ENCODE measurements around the gene TULP4. TPM values are rescaled to one million over a fixed set of nuclear protein-coding genes. Genes with fewer than 3 reads are reported as not detected.
"Not testable (repeated sequence)": the region's sequence is repeated elsewhere in the genome, so short reads cannot be mapped to it uniquely, and the experiment has no call there.

Gene TULP4
- total RNA-seq, 2 experiments from 2014 or later: 18.4 to 18.5 TPM

- intact Hi-C loops (cut with micrococcal nuclease): no loop called here
- ChIA-PET POLR2A (no interaction called here), CTCF (interaction anchor here (1.0 to 1.8 kb wide), 2 partner anchors 51 to 247 kb away, joined by 4 read pairs; no protein-coding TSS in a partner anchor)
- H3K4me1 Mint-ChIP-seq (ENCODE audit: low read depth): no peaks in the 10 kb centered on the region
- H3K27ac Mint-ChIP-seq: no peak overlapping the region
- peaks cover 7% of the 10 kb centered on the region for H3K36me3 Mint-ChIP-seq (ENCODE audit: low read depth)
- TF ChIP-seq, protein P1, sequence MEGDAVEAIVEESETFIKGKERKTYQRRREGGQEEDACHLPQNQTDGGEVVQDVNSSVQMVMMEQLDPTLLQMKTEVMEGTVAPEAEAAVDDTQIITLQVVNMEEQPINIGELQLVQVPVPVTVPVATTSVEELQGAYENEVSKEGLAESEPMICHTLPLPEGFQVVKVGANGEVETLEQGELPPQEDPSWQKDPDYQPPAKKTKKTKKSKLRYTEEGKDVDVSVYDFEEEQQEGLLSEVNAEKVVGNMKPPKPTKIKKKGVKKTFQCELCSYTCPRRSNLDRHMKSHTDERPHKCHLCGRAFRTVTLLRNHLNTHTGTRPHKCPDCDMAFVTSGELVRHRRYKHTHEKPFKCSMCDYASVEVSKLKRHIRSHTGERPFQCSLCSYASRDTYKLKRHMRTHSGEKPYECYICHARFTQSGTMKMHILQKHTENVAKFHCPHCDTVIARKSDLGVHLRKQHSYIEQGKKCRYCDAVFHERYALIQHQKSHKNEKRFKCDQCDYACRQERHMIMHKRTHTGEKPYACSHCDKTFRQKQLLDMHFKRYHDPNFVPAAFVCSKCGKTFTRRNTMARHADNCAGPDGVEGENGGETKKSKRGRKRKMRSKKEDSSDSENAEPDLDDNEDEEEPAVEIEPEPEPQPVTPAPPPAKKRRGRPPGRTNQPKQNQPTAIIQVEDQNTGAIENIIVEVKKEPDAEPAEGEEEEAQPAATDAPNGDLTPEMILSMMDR (IDR thresholded peaks at IDR 0.05): no peak
- ATAC-seq (no peak), DNase-seq (no peak)
- H3K27me3 Mint-ChIP-seq: no peaks in the 10 kb centered on the region
- no peak overlapping the region for H3K4me3 Mint-ChIP-seq
- no peaks in the 10 kb centered on the region for H3K9me3 Mint-ChIP-seq
Observed at GRCh38 chr6:158467923-158468322, 155.7 kb downstream of the TULP4 start.

DNA sequence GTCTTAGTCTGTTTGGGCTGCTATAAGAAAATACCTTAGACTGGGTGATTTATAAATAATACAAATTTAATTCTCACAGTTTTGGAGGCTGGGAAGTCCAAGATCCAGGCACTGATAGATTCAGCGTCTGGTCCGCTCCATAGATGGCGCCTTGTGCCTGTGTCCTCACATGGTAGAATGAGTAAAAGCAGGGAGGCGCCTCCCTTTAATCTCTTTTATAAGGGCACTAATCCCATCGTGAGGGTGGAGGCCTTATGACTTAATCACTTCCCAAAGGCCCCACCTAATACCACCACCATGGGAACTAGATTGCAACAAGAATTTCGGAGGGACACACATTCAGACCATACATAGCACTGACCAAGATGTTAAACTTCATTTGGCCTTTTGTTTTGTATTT lies 156.4 kb downstream of the TULP4 start:
- POLR2A ChIA-PET: no interaction called here
- no peaks in the 10 kb centered on the region for H3K9me3 Mint-ChIP-seq
- peaks cover 3% of the 10 kb centered on the region for H3K36me3 Mint-ChIP-seq (ENCODE audit: low read depth)
- no peak for ATAC-seq
- DNase-seq: no peak
- CTCF ChIA-PET: no interaction called here
- H3K27me3 Mint-ChIP-seq: no peaks in the 10 kb centered on the region
- no peak overlapping the region for H3K4me3 Mint-ChIP-seq
- TF ChIP-seq, protein P1 (IDR thresholded peaks at IDR 0.05): no peak
- no peak overlapping the region for H3K27ac Mint-ChIP-seq
- intact Hi-C loops (cut with micrococcal nuclease): no loop called here
- no peaks in the 10 kb centered on the region for H3K4me1 Mint-ChIP-seq (ENCODE audit: low read depth)

DNA sequence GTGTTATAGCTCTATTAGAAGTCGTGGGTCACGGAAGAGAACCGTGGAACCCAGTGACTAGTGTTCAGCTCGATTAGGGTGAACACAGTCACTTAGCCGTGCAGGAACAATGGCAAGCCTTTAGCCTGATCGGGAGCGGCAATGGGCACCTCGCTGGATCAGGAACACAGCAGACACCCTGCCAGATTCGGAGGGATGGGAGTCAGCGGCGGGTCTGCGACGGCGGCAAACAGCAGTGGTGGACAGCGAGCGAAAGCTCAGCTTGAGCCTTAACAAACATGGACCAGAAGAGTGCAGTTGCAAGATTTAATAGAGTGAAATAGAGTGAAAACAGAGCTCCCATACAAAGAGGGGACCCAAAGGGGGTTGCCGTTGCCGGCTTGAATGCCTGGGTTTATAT lies 157.8 kb downstream of the TULP4 start:
- H3K4me1 Mint-ChIP-seq (ENCODE audit: low read depth); ATAC-seq; DNase-seq; H3K4me3 Mint-ChIP-seq; H3K9me3 Mint-ChIP-seq; H3K27ac Mint-ChIP-seq; POLR2A ChIA-PET; H3K27me3 Mint-ChIP-seq; intact Hi-C loops (cut with micrococcal nuclease); H3K36me3 Mint-ChIP-seq (ENCODE audit: low read depth): not testable (repeated sequence)
- CTCF ChIA-PET: interaction anchor here (1.0 to 1.9 kb wide), 2 partner anchors 10 to 256 kb away, joined by 4 to 9 read pairs; no protein-coding TSS in a partner anchor

GRCh38 chr6:158471339-158471738 lies 159.1 kb downstream of the TULP4 start:
- Mint-ChIP-seq H3K36me3 (ENCODE audit: low read depth) (peaks cover 5% of the 10 kb centered on the region), H3K4me3 (no peak overlapping the region), H3K9me3 (no peaks in the 10 kb centered on the region), H3K27ac (no peak overlapping the region), H3K4me1 (ENCODE audit: low read depth) (no peaks in the 10 kb centered on the region), H3K27me3 (no peaks in the 10 kb centered on the region)
- no peak for DNase-seq
- CTCF ChIA-PET: interaction anchor here (1.0 to 2.0 kb wide), 4 partner anchors 12 to 257 kb away, joined by 4 to 9 read pairs (median 6); no protein-coding TSS in a partner anchor
- ATAC-seq: no peak
- TF ChIP-seq, protein P1 (IDR thresholded peaks at IDR 0.05): no peak
- POLR2A ChIA-PET: no interaction called here
- intact Hi-C loops (cut with micrococcal nuclease): no loop called here

DNA sequence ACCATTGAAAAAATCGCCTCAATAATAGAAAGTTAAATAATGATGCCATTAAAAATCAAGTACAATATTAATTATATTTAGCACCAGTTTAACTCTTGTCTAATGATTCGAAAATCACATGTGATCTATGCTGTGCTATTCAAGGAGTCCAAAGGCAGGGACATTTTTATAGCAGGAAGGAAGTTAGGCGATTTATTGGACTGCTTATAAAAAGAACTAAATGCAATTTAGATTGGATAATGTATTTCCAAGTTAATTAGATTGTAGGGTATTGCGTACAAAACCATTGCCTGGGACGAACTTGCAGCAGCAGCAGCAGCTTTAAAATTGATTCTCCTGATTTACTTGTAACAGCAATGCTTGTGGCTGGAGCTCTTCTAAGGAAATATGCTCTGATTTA lies 160.2 kb downstream of the TULP4 start:
- ATAC-seq: no peak
- H3K9me3 Mint-ChIP-seq: no peaks in the 10 kb centered on the region
- H3K4me1 Mint-ChIP-seq (ENCODE audit: low read depth): no peaks in the 10 kb centered on the region
- DNase-seq: no peak
- CTCF ChIA-PET: interaction anchor here (1.3 to 2.0 kb wide), 2 partner anchors 133 to 252 kb away, joined by 4 to 7 read pairs; no protein-coding TSS in a partner anchor
- POLR2A ChIA-PET: no interaction called here
- no peak overlapping the region for H3K4me3 Mint-ChIP-seq
- no peak overlapping the region for H3K27ac Mint-ChIP-seq
- intact Hi-C loops (cut with micrococcal nuclease): no loop called here
- H3K36me3 Mint-ChIP-seq (ENCODE audit: low read depth): peaks cover 13% of the 10 kb centered on the region
- H3K27me3 Mint-ChIP-seq: no peaks in the 10 kb centered on the region
- TF ChIP-seq, protein P1 (IDR thresholded peaks at IDR 0.05): no peak

DNA sequence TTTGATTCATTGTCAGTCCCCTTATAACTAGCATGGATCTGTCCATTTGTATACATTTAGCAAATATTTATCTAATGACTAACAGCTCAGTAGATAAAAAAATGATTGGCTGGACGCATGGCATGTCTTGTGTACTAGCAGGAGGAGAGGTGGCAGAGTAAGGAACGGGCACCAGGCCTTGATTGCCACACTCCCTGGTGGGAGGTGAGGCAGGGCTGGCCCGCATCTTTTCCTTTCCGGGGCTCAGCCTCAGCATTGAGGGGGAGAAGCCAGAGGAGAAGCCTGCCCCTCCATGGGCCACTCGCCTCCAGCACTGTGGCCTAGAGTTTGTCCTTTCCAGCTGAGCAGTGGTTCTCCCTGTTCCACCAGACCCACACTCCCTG lies 162.7 kb downstream of the TULP4 start:
- Mint-ChIP-seq H3K27me3 (no peaks in the 10 kb centered on the region), H3K4me3 (no peak overlapping the region), H3K4me1 (ENCODE audit: low read depth) (no peaks in the 10 kb centered on the region), H3K9me3 (no peaks in the 10 kb centered on the region), H3K27ac (no peak overlapping the region), H3K36me3 (ENCODE audit: low read depth) (peaks cover 12% of the 10 kb centered on the region)
- ATAC-seq (no peak), DNase-seq (no peak)
- intact Hi-C loops (cut with micrococcal nuclease): no loop called here
- ChIA-PET CTCF (no interaction called here), POLR2A (no interaction called here)
- TF ChIP-seq, protein P1 (IDR thresholded peaks at IDR 0.05): no peak

All from activated CD8-positive, alpha-beta T cell treated with anti-CD3 and anti-CD28 coated beads for 36 hours (primary cell).